HL-60/S4 treated with phorbol 12-myristate 13-acetate at 8.2 ng/mL for 4 days and 3 days (cell line): ENCODE data around the gene USP17L27.
"Not testable (repeated sequence)": the region's sequence is repeated elsewhere in the genome, so short reads cannot be mapped to it uniquely, and the experiment has no call there.

Source experiments
- in situ Hi-C: fragments of 300-500 bp; cut with MboI; formaldehyde crosslinking; loops from 2 replicates; pipeline ENCODE4 v1.15.0; 2022; ENCODE audit warnings: low sequenced_read_pairs

USP17L27 gene, protein sequence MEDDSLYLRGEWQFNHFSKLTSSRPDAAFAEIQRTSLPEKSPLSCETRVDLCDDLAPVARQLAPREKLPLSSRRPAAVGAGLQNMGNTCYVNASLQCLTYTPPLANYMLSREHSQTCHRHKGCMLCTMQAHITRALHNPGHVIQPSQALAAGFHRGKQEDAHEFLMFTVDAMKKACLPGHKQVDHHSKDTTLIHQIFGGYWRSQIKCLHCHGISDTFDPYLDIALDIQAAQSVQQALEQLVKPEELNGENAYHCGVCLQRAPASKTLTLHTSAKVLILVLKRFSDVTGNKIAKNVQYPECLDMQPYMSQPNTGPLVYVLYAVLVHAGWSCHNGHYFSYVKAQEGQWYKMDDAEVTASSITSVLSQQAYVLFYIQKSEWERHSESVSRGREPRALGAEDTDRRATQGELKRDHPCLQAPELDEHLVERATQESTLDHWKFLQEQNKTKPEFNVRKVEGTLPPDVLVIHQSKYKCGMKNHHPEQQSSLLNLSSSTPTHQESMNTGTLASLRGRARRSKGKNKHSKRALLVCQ

DNA sequence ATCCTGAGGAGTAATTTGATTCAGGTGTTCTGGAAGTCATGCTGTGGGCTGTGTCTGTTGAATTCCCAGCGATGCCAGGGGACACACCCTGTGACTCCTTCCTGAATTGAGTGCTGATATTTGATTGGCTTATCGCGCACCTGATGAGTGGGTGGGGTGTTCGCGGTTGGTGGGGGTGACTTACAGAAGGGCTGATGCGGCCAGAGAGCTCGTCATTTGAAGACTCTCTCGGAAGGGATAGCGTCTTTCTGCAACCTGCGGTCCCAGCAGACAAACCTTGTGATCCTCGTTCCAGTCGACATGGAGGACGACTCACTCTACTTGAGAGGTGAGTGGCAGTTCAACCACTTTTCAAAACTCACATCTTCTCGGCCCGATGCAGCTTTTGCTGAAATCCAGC is at the start of gene USP17L27:
USP17L27 (plus strand) TSS at position 301 of the 400 bp plus-strand sequence; CDS start at position 301, 0 bp downstream.
- in situ Hi-C loops = not testable (repeated sequence)

DNA sequence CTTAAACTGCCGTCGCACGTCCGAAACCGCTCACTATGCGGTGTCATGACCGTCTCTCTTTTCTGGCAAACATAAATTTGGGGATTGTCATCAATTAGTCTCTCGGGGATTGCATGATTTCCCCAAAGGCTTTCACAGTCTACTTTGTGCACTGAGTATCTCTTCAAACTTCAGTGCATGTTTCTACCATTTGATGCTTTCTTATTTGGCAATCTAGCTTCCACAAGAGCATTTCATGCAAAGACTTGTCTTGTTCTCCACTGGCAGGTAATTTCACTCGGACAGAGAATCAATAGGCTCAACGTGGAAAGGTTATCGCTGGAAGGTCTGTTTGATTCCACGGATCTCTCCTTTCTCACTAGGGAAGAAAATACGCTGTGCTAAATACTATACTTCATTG is 19.8 kb upstream of the USP17L27 start:
- in situ Hi-C loops = not testable (repeated sequence)

GRCh38 chr4:9324865-9325264 is 19.1 kb upstream of the USP17L27 start, which contains the start of gene USP17L24:
TSS of gene USP17L24 (plus strand) at chr4:9325165. CDS start at chr4:9325165, 0 bp downstream.
- in situ Hi-C loops = not testable (repeated sequence)

GRCh38 chr4:9329611-9330010 is 14.3 kb upstream of the USP17L27 start, which contains the start of gene USP17L25:
TSS of gene USP17L25 (plus strand) at chr4:9329911. CDS start at chr4:9329911, 0 bp downstream.
- in situ Hi-C loops = not testable (repeated sequence)

DNA sequence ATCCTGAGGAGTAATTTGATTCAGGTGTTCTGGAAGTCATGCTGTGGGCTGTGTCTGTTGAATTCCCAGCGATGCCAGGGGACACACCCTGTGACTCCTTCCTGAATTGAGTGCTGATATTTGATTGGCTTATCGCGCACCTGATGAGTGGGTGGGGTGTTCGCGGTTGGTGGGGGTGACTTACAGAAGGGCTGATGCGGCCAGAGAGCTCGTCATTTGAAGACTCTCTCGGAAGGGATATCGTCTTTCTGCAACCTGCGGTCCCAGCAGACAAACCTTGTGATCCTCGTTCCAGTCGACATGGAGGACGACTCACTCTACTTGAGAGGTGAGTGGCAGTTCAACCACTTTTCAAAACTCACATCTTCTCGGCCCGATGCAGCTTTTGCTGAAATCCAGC is 9.6 kb upstream of the USP17L27 start, which contains the start of gene USP17L26:
USP17L26 (plus strand) TSS at position 301 of the 400 bp plus-strand sequence; CDS start at position 301, 0 bp downstream.
- in situ Hi-C loops = not testable (repeated sequence)

- in situ Hi-C loops = not testable (repeated sequence)
Observed at GRCh38 chr4:9339103-9339502, 4.8 kb upstream of the USP17L27 start, which contains the start of gene USP17L5. TSS of gene USP17L5 (plus strand) at chr4:9339403. CDS start at chr4:9339403, 0 bp downstream.

DNA sequence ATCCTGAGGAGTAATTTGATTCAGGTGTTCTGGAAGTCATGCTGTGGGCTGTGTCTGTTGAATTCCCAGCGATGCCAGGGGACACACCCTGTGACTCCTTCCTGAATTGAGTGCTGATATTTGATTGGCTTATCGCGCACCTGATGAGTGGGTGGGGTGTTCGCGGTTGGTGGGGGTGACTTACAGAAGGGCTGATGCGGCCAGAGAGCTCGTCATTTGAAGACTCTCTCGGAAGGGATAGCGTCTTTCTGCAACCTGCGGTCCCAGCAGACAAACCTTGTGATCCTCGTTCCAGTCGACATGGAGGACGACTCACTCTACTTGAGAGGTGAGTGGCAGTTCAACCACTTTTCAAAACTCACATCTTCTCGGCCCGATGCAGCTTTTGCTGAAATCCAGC is 4.6 kb downstream of the USP17L27 start, which contains the start of gene USP17L28:
USP17L28 (plus strand) TSS at position 301 of the 400 bp plus-strand sequence; CDS start at position 301, 0 bp downstream.
- in situ Hi-C loops = not testable (repeated sequence)

- in situ Hi-C loops = not testable (repeated sequence)
Observed at GRCh38 chr4:9350866-9351265, 6.9 kb downstream of the USP17L27 start.

GRCh38 chr4:9353338-9353737 is 9.4 kb downstream of the USP17L27 start, which contains the start of gene USP17L29:
TSS of gene USP17L29 (plus strand) at chr4:9353638. CDS start at chr4:9353638, 0 bp downstream.
- in situ Hi-C loops = not testable (repeated sequence)

GRCh38 chr4:9362829-9363228 is 18.9 kb downstream of the USP17L27 start, which contains the start of gene USP17L30:
TSS of gene USP17L30 (plus strand) at chr4:9363129. CDS start at chr4:9363129, 0 bp downstream.
- in situ Hi-C loops = not testable (repeated sequence)

GRCh38 chr4:9379881-9380280 is 35.9 kb downstream of the USP17L27 start:
- in situ Hi-C loops = not testable (repeated sequence)

GRCh38 chr4:9381012-9381534 is 37.1 kb downstream of the USP17L27 start:
- in situ Hi-C loops = not testable (repeated sequence)

GRCh38 chr4:9384126-9384525 is 40.2 kb downstream of the USP17L27 start:
- in situ Hi-C loops = no loop called here

- in situ Hi-C loops = not testable (repeated sequence)
Observed at GRCh38 chr4:9389001-9389400, 45.1 kb downstream of the USP17L27 start.
